PC-3 (cell line): Measurements from ENCODE around the gene TPCN2. TPM values are rescaled to one million over a fixed set of nuclear protein-coding genes. Genes with fewer than 3 reads are reported as not detected.

Experiments
- ATAC-seq: fragments of 200-7000 bp; cut with Tn5 transposase; 2 replicates; pipeline ENCODE4 v1.9.1; 2020; ENCODE audit warnings: mild to moderate bottlenecking, moderate library complexity
- BruUV-seq: library from RNA; stranded (reverse); fragments of 400-500 nt; replicated peaks from 2 replicates; lab custom pipeline; 2021; lab: Mats Ljungman, UMichigan
- CTCF ChIA-PET: fragments of 300-600 bp; sonication (Branson Sonifier 250); formaldehyde crosslinking; loops from one replicate; lab custom pipeline; 2022; ENCODE audit warnings: antibody characterized with exemption; lab: Charles Lee
- POLR2A ChIA-PET: fragments of 300-600 bp; sonication (Branson Sonifier 250); formaldehyde crosslinking; loops from one replicate; lab custom pipeline; 2022; ENCODE audit warnings: antibody characterized with exemption; ENCODE audit not compliant: unreplicated experiment; lab: Charles Lee
- DNase-seq: peaks from one replicate; pipeline ENCODE4 v3.0.0-alpha.2; 2015
- H2AFZ ChIP-seq: fragments of 300-600 bp; sonication (generic); 2 replicates; pipeline ENCODE4 v1.6.0; 2016; ENCODE audit warnings: antibody characterized with exemption, low read length
- H3F3A ChIP-seq: fragments of 300-600 bp; sonication (generic); one replicate; pipeline ENCODE4 v1.6.0; 2017; ENCODE audit warnings: antibody characterized with exemption, low read length, control low read depth, mild to moderate bottlenecking; ENCODE audit not compliant: unreplicated experiment
- H3K27ac ChIP-seq: fragments of 300-600 bp; sonication (generic); 2 replicates; pipeline ENCODE4 v1.5.1; 2016; ENCODE audit warnings: mild to moderate bottlenecking, low read length
- H3K27me3 ChIP-seq: fragments of 300-600 bp; sonication (generic); 2 replicates; pipeline ENCODE4 v1.6.1; 2016; ENCODE audit warnings: low read length, mixed read lengths
- H3K36me3 ChIP-seq: fragments of 300-600 bp; sonication (generic); 2 replicates; pipeline ENCODE4 v1.6.1; 2016; ENCODE audit warnings: low read depth, mixed run types, low read length, mixed read lengths
- H3K4me1 ChIP-seq: fragments of 300-600 bp; sonication (generic); 2 replicates; pipeline ENCODE4 v1.5.1; 2016; ENCODE audit warnings: low read length; ENCODE audit not compliant: insufficient read depth
- H3K4me2 ChIP-seq: fragments of 300-600 bp; sonication (generic); 2 replicates; pipeline ENCODE4 v1.6.0; 2016; ENCODE audit warnings: low read length
- H3K4me3 ChIP-seq: fragments of 300-600 bp; sonication (generic); 2 replicates; pipeline ENCODE4 v1.5.1; 2016; ENCODE audit warnings: mild to moderate bottlenecking, low read length, mixed read lengths
- H3K79me2 ChIP-seq: fragments of 300-600 bp; sonication (generic); 2 replicates; pipeline ENCODE4 v1.6.1; 2017; ENCODE audit warnings: low read length, mixed read lengths
- H3K9ac ChIP-seq: fragments of 300-600 bp; sonication (generic); 2 replicates; pipeline ENCODE4 v1.6.0; 2016; ENCODE audit warnings: mild to moderate bottlenecking, low read length
- H3K9me2 ChIP-seq: fragments of 300-600 bp; sonication (generic); replicated peaks from 2 replicates; pipeline ENCODE4 v1.6.1; 2016; ENCODE audit warnings: mixed run types, low read length, mixed read lengths
- H3K9me3 ChIP-seq: fragments of 300-600 bp; sonication (generic); 2 replicates; pipeline ENCODE4 v1.6.1; 2016; ENCODE audit warnings: low read length, mixed read lengths
- H4K20me1 ChIP-seq: fragments of 300-600 bp; sonication (generic); 2 replicates; pipeline ENCODE4 v1.6.1; 2016; ENCODE audit warnings: low read length, mixed read lengths
- CTCF ChIP-seq: fragments of 300-600 bp; sonication (generic); conservative IDR thresholded peaks from 2 replicates; pipeline ENCODE4 v1.5.1; 2017; ENCODE audit warnings: antibody characterized with exemption, low read depth, mild to moderate bottlenecking, low read length
- EZH2 ChIP-seq: fragments of 300-600 bp; sonication (generic); IDR thresholded peaks from one replicate; pipeline ENCODE4 v1.6.1; 2017; ENCODE audit warnings: antibody characterized with exemption, mild to moderate bottlenecking, low read length; ENCODE audit not compliant: unreplicated experiment
- EZH2phosphoT487 ChIP-seq: fragments of 300-600 bp; sonication (generic); IDR thresholded peaks from 2 replicates; pipeline ENCODE4 v1.6.1; 2018; ENCODE audit warnings: mild to moderate bottlenecking, antibody characterized with exemption, low read length, borderline replicate concordance
- intact Hi-C: fragments of 100-400 bp; cut with micrococcal nuclease; formaldehyde crosslinking; loops from 2 replicates; pipeline ENCODE4 v1.9.0; 2023
- total RNA-seq: library from RNA; depleted of rRNA; stranded (reverse); fragments of >200 nt; gene quantifications from 2 replicates; pipeline ENCODE4 v1.2.3, GENCODE V29; 2014

Gene TPCN2
- total RNA-seq, 1 experiment from 2014 or later: 13.0 TPM

- Histone ChIP-seq H3K9me3 (no peaks in the 10 kb centered on the region), H3K9ac (peak overlapping the region; percentile 21; the same call in 1 of the 2 replicates), H3K36me3 (no peaks in the 10 kb centered on the region), H3K4me3 (no peak overlapping the region), H3K9me2 (no peaks in the 10 kb centered on the region), H3K27me3 (no peaks in the 10 kb centered on the region), H3K27ac (peak overlapping the region; percentile 50), H3K4me2 (peak overlapping the region; percentile 65), H3F3A (no peaks in the 10 kb centered on the region), H2AFZ (no peak overlapping the region), H3K4me1 (peaks cover 29% of the 10 kb centered on the region), H3K79me2 (no peaks in the 10 kb centered on the region), H4K20me1 (no peaks in the 10 kb centered on the region)
- BruUV-seq: no TSS peak
- POLR2A ChIA-PET: no interaction called here
- TF ChIP-seq EZH2 (no peak), CTCF (no peak), EZH2phosphoT487 (no peak)
- CTCF ChIA-PET: no interaction called here
- intact Hi-C loops: loop anchor here (2.0 kb wide), 1 partner anchor 39 kb away; the partner anchor contains the start of gene TPCN2
- DNase-seq (no peak), ATAC-seq (no peak)
Observed at GRCh38 chr11:69009441-69010211, 39.1 kb upstream of the TPCN2 start.

GRCh38 chr11:69010361-69010891, 38.3 kb upstream of the TPCN2 start:
- H3K27me3 ChIP-seq: no peaks in the 10 kb centered on the region
- no peaks in the 10 kb centered on the region for H3K79me2 ChIP-seq
- ATAC-seq (no peak), DNase-seq (peak; percentile 19)
- H3K9me2 ChIP-seq: no peaks in the 10 kb centered on the region
- H3K36me3 ChIP-seq: no peaks in the 10 kb centered on the region
- POLR2A ChIA-PET: no interaction called here
- peaks cover 29% of the 10 kb centered on the region for H3K4me1 ChIP-seq
- no peak overlapping the region for H3K4me3 ChIP-seq
- no peak for TF ChIP-seq EZH2phosphoT487
- TF ChIP-seq EZH2: no peak
- no peak for TF ChIP-seq CTCF
- H3F3A ChIP-seq: no peaks in the 10 kb centered on the region
- intact Hi-C loops: no loop called here
- CTCF ChIA-PET: no interaction called here
- BruUV-seq: no TSS peak
- H4K20me1 ChIP-seq: no peaks in the 10 kb centered on the region
- H3K27ac ChIP-seq: no peak overlapping the region
- no peak overlapping the region for H3K9ac ChIP-seq
- H3K4me2 ChIP-seq: no peak overlapping the region
- H2AFZ ChIP-seq: no peak overlapping the region
- H3K9me3 ChIP-seq: no peaks in the 10 kb centered on the region

GRCh38 chr11:69010964-69011623, 37.6 kb upstream of the TPCN2 start:
- Histone ChIP-seq H3K9me2 (no peaks in the 10 kb centered on the region), H2AFZ (no peak overlapping the region), H3K4me1 (peaks cover 29% of the 10 kb centered on the region), H3K4me3 (no peak overlapping the region), H3K9ac (no peak overlapping the region), H4K20me1 (no peaks in the 10 kb centered on the region), H3K27me3 (no peaks in the 10 kb centered on the region), H3K4me2 (no peak overlapping the region), H3K9me3 (no peaks in the 10 kb centered on the region), H3K36me3 (no peaks in the 10 kb centered on the region), H3F3A (no peaks in the 10 kb centered on the region), H3K27ac (no peak overlapping the region), H3K79me2 (no peaks in the 10 kb centered on the region)
- DNase-seq (no peak), ATAC-seq (no peak)
- POLR2A ChIA-PET: no interaction called here
- intact Hi-C loops: no loop called here
- CTCF ChIA-PET: no interaction called here
- TF ChIP-seq EZH2: no peak
- no peak for TF ChIP-seq CTCF
- TF ChIP-seq EZH2phosphoT487: no peak
- BruUV-seq: no TSS peak
